ENCODE data around the gene GPRC5B.

Gene GPRC5B

GRCh38 chr16:19923396-19923795 is 38.7 kb upstream of the GPRC5B start:
- CTCF ChIA-PET = no interaction called here
- POLR2A ChIA-PET = no interaction called here
- no peak overlapping the region for H3K4me3 ChIP-seq (ENCODE audit: low read depth, low read length)
- DNase-seq (ENCODE audit: low read depth, low spot score) = no peak
- TF ChIP-seq CTCF (IDR thresholded peaks at IDR 0.05; ENCODE audit: insufficient read depth, low read length, missing control alignments) = no peak

GRCh38 chr16:19919142-19919541 is 34.5 kb upstream of the GPRC5B start:
- no peak overlapping the region for H3K4me3 ChIP-seq (ENCODE audit: low read depth, low read length)
- ChIA-PET POLR2A (no interaction called here), CTCF (interaction anchor here (1.8 kb wide), 1 partner anchor 12 kb away, joined by 7 read pairs; no protein-coding TSS in a partner anchor)
- no peak for TF ChIP-seq CTCF (IDR thresholded peaks at IDR 0.05; ENCODE audit: insufficient read depth, low read length, missing control alignments)
- DNase-seq (ENCODE audit: low read depth, low spot score) = no peak

- ChIA-PET CTCF (interaction anchor here (1.0 to 1.8 kb wide), 3 partner anchors 9 to 469 kb away, joined by 3 to 15 read pairs (median 4); no protein-coding TSS in a partner anchor), POLR2A (no interaction called here)
- no peak for DNase-seq (ENCODE audit: low read depth, low spot score)
- TF ChIP-seq CTCF (IDR thresholded peaks at IDR 0.05; ENCODE audit: insufficient read depth, low read length, missing control alignments) = no peak
- no peak overlapping the region for H3K4me3 ChIP-seq (ENCODE audit: low read depth, low read length)
Measured at GRCh38 chr16:19916064-19916463, 31.4 kb upstream of the GPRC5B start.

GRCh38 chr16:19914877-19915276 is 30.2 kb upstream of the GPRC5B start:
- DNase-seq (ENCODE audit: low read depth, low spot score) = no peak
- H3K4me3 ChIP-seq (ENCODE audit: low read depth, low read length) = no peak overlapping the region
- ChIA-PET CTCF (interaction anchor here (1.8 kb wide), 1 partner anchor 7 kb away, joined by 15 read pairs; no protein-coding TSS in a partner anchor), POLR2A (no interaction called here)
- no peak for TF ChIP-seq CTCF (IDR thresholded peaks at IDR 0.05; ENCODE audit: insufficient read depth, low read length, missing control alignments)

GRCh38 chr16:19913340-19913645 is 28.6 kb upstream of the GPRC5B start:
- DNase-seq (ENCODE audit: low read depth, low spot score) = no peak
- no peak overlapping the region for H3K4me3 ChIP-seq (ENCODE audit: low read depth, low read length)
- POLR2A ChIA-PET = no interaction called here
- no peak for TF ChIP-seq CTCF (IDR thresholded peaks at IDR 0.05; ENCODE audit: insufficient read depth, low read length, missing control alignments)
- CTCF ChIA-PET = interaction anchor here (0.9 to 11.2 kb wide), 4 partner anchors 13 to 487 kb away, joined by 3 to 334 read pairs (median 4); no protein-coding TSS in a partner anchor

- no peak for TF ChIP-seq CTCF (IDR thresholded peaks at IDR 0.05; ENCODE audit: insufficient read depth, low read length, missing control alignments)
- no peak for DNase-seq (ENCODE audit: low read depth, low spot score)
- ChIA-PET POLR2A (no interaction called here), CTCF (interaction anchor here (0.6 to 11.2 kb wide), 5 partner anchors 12 to 488 kb away, joined by 3 to 334 read pairs (median 3); no protein-coding TSS in a partner anchor)
- no peak overlapping the region for H3K4me3 ChIP-seq (ENCODE audit: low read depth, low read length)
Measured at GRCh38 chr16:19912455-19913339, 28.0 kb upstream of the GPRC5B start.

All from AG04449 (cell line).